Trophoblast cell (in vitro differentiated cells and primary cell): ENCODE results near the gene PRM2.
"Not testable (repeated sequence)": the region's sequence is repeated elsewhere in the genome, so short reads cannot be mapped to it uniquely, and the experiment has no call there.

Source experiments
- DNase-seq, 2 donors: peaks; one replicate each; pipeline ENCODE4 v3.0.0-alpha.2; 2016
- H2AFZ ChIP-seq: 2 replicates; pipeline ENCODE4 v1.6.1; 2013; ENCODE audit warnings: low read length, moderate library complexity, mild to moderate bottlenecking; ENCODE audit not compliant: insufficient read depth, poor library complexity
- H2AK5ac ChIP-seq: 2 replicates; pipeline ENCODE4 v1.6.1; 2013; ENCODE audit warnings: mild to moderate bottlenecking, low read length
- H2BK120ac ChIP-seq: 2 replicates; pipeline ENCODE4 v1.6.1; 2013; ENCODE audit warnings: low read length, mild to moderate bottlenecking, moderate library complexity; ENCODE audit not compliant: insufficient read depth, poor library complexity
- H2BK12ac ChIP-seq: 2 replicates; pipeline ENCODE4 v1.6.1; 2013; ENCODE audit warnings: mild to moderate bottlenecking, low read length, moderate library complexity
- H2BK5ac ChIP-seq: 2 replicates; pipeline ENCODE4 v1.6.1; 2013; ENCODE audit warnings: low read length, low read depth, moderate library complexity, mild to moderate bottlenecking; ENCODE audit not compliant: poor library complexity
- H3K14ac ChIP-seq: 2 replicates; pipeline ENCODE4 v1.6.1; 2013; ENCODE audit warnings: mild to moderate bottlenecking, low read length
- H3K18ac ChIP-seq: 2 replicates; pipeline ENCODE4 v1.6.1; 2013; ENCODE audit warnings: mild to moderate bottlenecking, low read length
- H3K23ac ChIP-seq: 2 replicates; pipeline ENCODE4 v1.6.1; 2013; ENCODE audit warnings: low read length
- H3K27ac ChIP-seq: 2 replicates; pipeline ENCODE4 v1.5.1; 2013; ENCODE audit warnings: low read depth, mild to moderate bottlenecking, inconsistent platforms, low read length, moderate library complexity
- H3K27me3 ChIP-seq: 2 replicates; pipeline ENCODE4 v1.6.1; 2013; ENCODE audit warnings: inconsistent platforms, mild to moderate bottlenecking, low read length, moderate library complexity; ENCODE audit not compliant: insufficient read depth
- H3K36me3 ChIP-seq, 2 experiments: 1 replicate in 1 of 2; 2 replicates in 1 of 2; pipeline ENCODE4 v1.6.1; 2013; ENCODE audit warnings: low read length in 2 of 2, mild to moderate bottlenecking in 2 of 2, moderate library complexity in 1 of 2; ENCODE audit not compliant: insufficient read depth in 2 of 2, control insufficient read depth in 1 of 2
- H3K4ac ChIP-seq: 2 replicates; pipeline ENCODE4 v1.6.1; 2013; ENCODE audit warnings: low read depth, mild to moderate bottlenecking, low read length, moderate library complexity
- H3K4me1 ChIP-seq, 2 experiments: 1 replicate in 1 of 2; 2 replicates in 1 of 2; pipeline ENCODE4 v1.6.1; 2013; ENCODE audit warnings: low read length in 2 of 2, mild to moderate bottlenecking in 2 of 2, moderate library complexity in 1 of 2; ENCODE audit not compliant: insufficient read depth in 2 of 2, control insufficient read depth in 1 of 2
- H3K4me2 ChIP-seq: 2 replicates; pipeline ENCODE4 v1.6.1; 2013; ENCODE audit warnings: inconsistent platforms, mild to moderate bottlenecking, low read length, moderate library complexity
- H3K4me3 ChIP-seq: 2 replicates; pipeline ENCODE4 v1.5.1; 2013; ENCODE audit warnings: mild to moderate bottlenecking, low read depth, low read length, inconsistent platforms
- H3K79me1 ChIP-seq: one replicate; pipeline ENCODE4 v1.6.1; 2013; ENCODE audit warnings: low read length
- H3K79me2 ChIP-seq: 2 replicates; pipeline ENCODE4 v1.6.1; 2013; ENCODE audit warnings: low read length, mild to moderate bottlenecking; ENCODE audit not compliant: control insufficient read depth, insufficient read depth, poor library complexity
- H3K9ac ChIP-seq: 2 replicates; pipeline ENCODE4 v1.6.1; 2013; ENCODE audit warnings: mild to moderate bottlenecking, low read length
- H3K9me3 ChIP-seq: 2 replicates; pipeline ENCODE4 v1.6.1; 2013; ENCODE audit warnings: low read depth, mild to moderate bottlenecking, control low read depth, inconsistent platforms, low read length; ENCODE audit not compliant: insufficient read depth
- H4K12ac ChIP-seq: 2 replicates; pipeline ENCODE4 v1.6.1; 2013; ENCODE audit warnings: low read depth, mild to moderate bottlenecking, low read length, moderate library complexity
- H4K8ac ChIP-seq: 2 replicates; pipeline ENCODE4 v1.6.1; 2013; ENCODE audit warnings: low read depth, mild to moderate bottlenecking, low read length, moderate library complexity
- H4K91ac ChIP-seq: one replicate; pipeline ENCODE4 v1.6.1; 2013; ENCODE audit warnings: low read depth, mild to moderate bottlenecking, low read length, moderate library complexity
- WGBS: extraction: QIAGEN DNeasy Blood & Tissue Kit; methylation state at CpG from one replicate; pipeline ENCODE4 v1.1.7; 2013; ENCODE audit warnings: missing lambda C conversion rate; ENCODE audit not compliant: insufficient read length, insufficient coverage; ENCODE audit errors: extremely low coverage; 5-methylcytosine and 5-hydroxymethylcytosine counted together

Gene PRM2

GRCh38 chr16:11299865-11300559, 23.7 kb upstream of the PRM2 start:
- H2AK5ac ChIP-seq = no peak overlapping the region
- peaks cover 9 to 25% of the 10 kb centered on the region in 2 experiments for H3K4me1 ChIP-seq
- no peak overlapping the region for H3K4me2 ChIP-seq
- H3K36me3 ChIP-seq = no peaks in the 10 kb centered on the region
- no peak for DNase-seq
- no peak overlapping the region for H3K18ac ChIP-seq
- H3K23ac ChIP-seq = no peak overlapping the region
- no peak overlapping the region for H3K4me3 ChIP-seq
- H4K12ac ChIP-seq = no peak overlapping the region
- no peak overlapping the region for H3K27ac ChIP-seq
- H3K9ac ChIP-seq = no peak overlapping the region
- H2BK12ac ChIP-seq = no peak overlapping the region
- no peak overlapping the region for H4K91ac ChIP-seq
- no peak overlapping the region for H3K14ac ChIP-seq
- no CpG with 5 or more reads among the region's 6 CpGs for WGBS
- peaks cover 6% of the 10 kb centered on the region for H3K79me1 ChIP-seq
- no peaks in the 10 kb centered on the region for H3K9me3 ChIP-seq
- no peaks in the 10 kb centered on the region for H3K79me2 ChIP-seq
- H2AFZ ChIP-seq = no peak overlapping the region
- no peak overlapping the region for H3K4ac ChIP-seq
- no peak overlapping the region for H4K8ac ChIP-seq
- H2BK120ac ChIP-seq = no peak overlapping the region
- H3K27me3 ChIP-seq = no peaks in the 10 kb centered on the region
- H2BK5ac ChIP-seq = no peak overlapping the region

DNA sequence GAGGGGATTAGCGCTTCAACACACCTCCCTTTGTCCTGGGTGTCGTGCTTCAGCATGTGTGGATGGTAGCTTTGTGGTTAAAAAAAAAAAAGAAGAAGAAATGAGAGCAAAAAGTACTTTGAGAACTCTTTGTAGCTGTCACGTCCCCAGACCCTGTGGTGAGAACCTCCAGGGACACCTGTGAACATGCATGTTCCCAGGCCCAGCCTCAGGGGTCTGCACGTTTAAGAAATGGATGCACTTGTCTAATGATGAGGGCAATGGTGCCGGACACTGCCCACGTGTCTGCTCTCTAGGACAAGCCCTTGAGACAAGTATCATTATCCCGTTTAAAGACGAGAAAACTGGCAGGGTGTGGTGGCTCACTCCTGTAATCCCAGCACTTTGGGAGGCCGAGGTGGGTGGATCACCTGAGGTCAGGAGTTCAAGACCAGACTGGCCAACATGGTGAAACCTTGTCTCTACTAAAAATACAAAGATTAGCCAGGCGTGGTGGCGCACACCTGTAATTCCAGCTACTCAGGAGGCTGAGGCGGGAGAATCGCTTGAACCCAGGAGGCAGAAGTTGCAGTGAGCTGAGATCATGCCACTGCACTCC, 22.8 kb upstream of the PRM2 start:
- H3K9me3 ChIP-seq, H2AK5ac ChIP-seq, H2BK12ac ChIP-seq, H3K79me1 ChIP-seq, H3K23ac ChIP-seq, H4K91ac ChIP-seq, H3K27ac ChIP-seq, H3K14ac ChIP-seq, H3K79me2 ChIP-seq, H3K27me3 ChIP-seq, H3K4ac ChIP-seq, DNase-seq, H4K12ac ChIP-seq, H3K4me3 ChIP-seq, H4K8ac ChIP-seq, H2BK120ac ChIP-seq, H3K4me2 ChIP-seq, H2AFZ ChIP-seq, H2BK5ac ChIP-seq, H3K9ac ChIP-seq, H3K36me3 ChIP-seq, H3K18ac ChIP-seq: not testable (repeated sequence)
- H3K4me1 ChIP-seq = peaks cover 9 to 25% of the 10 kb centered on the region in 2 experiments
- no CpG with 5 or more reads among the region's 13 CpGs for WGBS

DNA sequence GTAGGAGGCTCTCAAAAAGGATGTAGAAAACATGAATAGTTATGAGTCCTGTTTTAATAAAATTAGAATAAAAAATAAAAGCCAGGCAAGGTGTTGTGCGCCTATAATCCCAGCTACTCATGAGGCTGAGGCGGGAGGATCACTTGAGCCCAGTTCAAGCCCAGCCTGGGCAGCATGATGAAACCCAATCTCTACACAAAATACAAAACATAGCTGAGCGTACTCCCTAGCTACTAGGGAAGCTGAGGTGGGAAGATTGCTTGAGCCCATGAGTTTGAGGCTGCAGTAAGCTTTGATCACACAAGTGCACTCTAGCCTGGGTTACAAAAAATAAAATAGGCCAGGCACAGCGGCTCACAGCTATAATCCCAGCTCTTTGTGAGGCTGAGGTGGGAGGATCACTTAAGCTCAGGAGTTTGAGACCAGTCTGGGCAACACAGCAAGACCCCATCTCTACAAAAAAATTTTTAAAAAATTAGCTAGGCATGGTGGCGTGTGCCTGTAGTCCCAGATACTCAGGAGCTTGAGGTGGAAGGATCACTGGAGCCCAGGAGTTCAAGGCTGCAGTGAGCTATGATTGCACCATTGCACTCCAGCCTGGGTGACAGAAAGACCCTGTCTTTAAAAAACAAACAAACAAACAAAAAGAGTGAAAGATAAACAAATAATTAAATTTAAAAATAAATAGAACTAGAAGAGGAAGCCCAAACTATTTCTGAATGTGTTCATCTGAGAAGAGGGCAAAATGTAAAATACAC, 22.0 kb upstream of the PRM2 start:
- Histone ChIP-seq H4K91ac (no peak overlapping the region), H3K4me2 (no peak overlapping the region), H2AK5ac (no peak overlapping the region), H3K23ac (no peak overlapping the region), H3K14ac (no peak overlapping the region), H3K4me3 (no peak overlapping the region), H3K27me3 (no peaks in the 10 kb centered on the region), H3K9me3 (no peaks in the 10 kb centered on the region), H4K8ac (no peak overlapping the region), H3K9ac (no peak overlapping the region), H2BK120ac (no peak overlapping the region), H3K27ac (no peak overlapping the region), H4K12ac (no peak overlapping the region), H3K4me1 (peaks cover 4 to 20% of the 10 kb centered on the region in 2 experiments), H2BK5ac (no peak overlapping the region), H3K18ac (no peak overlapping the region), H3K4ac (no peak overlapping the region), H3K79me2 (no peaks in the 10 kb centered on the region), H2AFZ (no peak overlapping the region), H3K79me1 (peaks cover 4% of the 10 kb centered on the region), H2BK12ac (no peak overlapping the region), H3K36me3 (no peaks in the 10 kb centered on the region)
- WGBS = no CpG with 5 or more reads among the region's 5 CpGs
- DNase-seq = no peak

DNA sequence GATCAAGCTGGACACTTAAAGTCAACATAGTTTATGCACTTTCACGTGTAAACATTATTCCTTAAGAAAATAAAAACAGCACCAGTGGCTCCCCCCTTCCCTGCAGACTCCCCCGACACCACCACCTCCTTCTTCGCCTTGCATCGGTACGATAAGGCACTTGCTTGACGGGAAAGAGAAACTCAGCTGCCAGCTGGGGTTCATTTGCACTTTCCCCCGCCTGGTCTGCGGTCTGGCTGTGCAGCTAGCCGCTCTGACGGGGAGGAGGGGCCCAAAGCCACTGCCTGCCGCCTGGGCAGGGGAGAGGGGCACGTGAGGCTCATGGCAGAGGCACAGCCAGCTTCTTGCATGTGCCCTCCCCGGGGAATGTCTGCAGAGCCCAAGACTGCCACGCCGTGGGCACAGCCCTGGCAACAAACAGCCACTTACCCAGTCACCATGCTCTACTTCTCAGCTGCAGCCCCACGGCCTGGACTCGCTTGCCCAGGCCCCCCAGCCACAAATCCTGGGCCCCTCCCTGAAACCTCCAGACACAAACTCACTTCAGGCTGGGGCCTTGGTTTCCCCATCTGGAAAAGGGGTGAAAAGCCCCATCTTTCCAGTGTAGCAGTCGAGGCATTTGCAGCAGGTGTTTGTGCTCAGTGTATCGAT, 21.3 kb upstream of the PRM2 start:
- no CpG with 5 or more reads among the region's 19 CpGs for whole genome bisulfite sequencing
- H3K4me1 ChIP-seq = peaks cover 2 to 16% of the 10 kb centered on the region in 2 experiments

More for the DNA sequence above, 21.3 kb upstream of the PRM2 start:
- H3K4me3 ChIP-seq = no peak overlapping the region
- no peak overlapping the region for H4K8ac ChIP-seq
- no peaks in the 10 kb centered on the region for H3K9me3 ChIP-seq
- H2AK5ac ChIP-seq = no peak overlapping the region
- H3K18ac ChIP-seq = no peak overlapping the region
- H2BK5ac ChIP-seq = no peak overlapping the region
- DNase-seq = no peak
- H3K9ac ChIP-seq = no peak overlapping the region
- no peak overlapping the region for H4K12ac ChIP-seq
- no peak overlapping the region for H3K14ac ChIP-seq
- no peak overlapping the region for H3K4me2 ChIP-seq
- no peak overlapping the region for H3K4ac ChIP-seq
- H3K27me3 ChIP-seq = no peaks in the 10 kb centered on the region
- H3K79me1 ChIP-seq = peaks cover 4% of the 10 kb centered on the region
- H3K23ac ChIP-seq = no peak overlapping the region
- H3K36me3 ChIP-seq = no peaks in the 10 kb centered on the region
- H3K79me2 ChIP-seq = no peaks in the 10 kb centered on the region
- no peak overlapping the region for H2BK12ac ChIP-seq
- H2AFZ ChIP-seq = no peak overlapping the region
- H3K27ac ChIP-seq = no peak overlapping the region
- no peak overlapping the region for H2BK120ac ChIP-seq
- no peak overlapping the region for H4K91ac ChIP-seq
